CD8-positive, alpha-beta memory T cell (primary cell): ENCODE measurements around the gene CECR2. TPM values are rescaled to one million over a fixed set of nuclear protein-coding genes. Genes with fewer than 3 reads are reported as not detected.

Source experiments
- CTCF ChIA-PET: fragments of 350-600 bp; sonication (Branson Sonifier 250); formaldehyde crosslinking; loops from one replicate; lab custom pipeline; 2021; ENCODE audit warnings: antibody characterized with exemption; lab: Charles Lee
- POLR2A ChIA-PET: fragments of 350-600 bp; sonication (Branson Sonifier 250); formaldehyde crosslinking; loops from one replicate; lab custom pipeline; 2021; ENCODE audit warnings: antibody characterized with exemption; lab: Charles Lee
- DNase-seq, 5 donors: peaks; one replicate each; pipeline versions ENCODE4 v3.0.0 to v3.0.0-alpha.2; 2020 to 2022; ENCODE audit warnings: mixed read lengths in 1 of 5
- H3K27ac ChIP-seq: one replicate; pipeline ENCODE4 v1.7.0; 2013; ENCODE audit warnings: low read depth, mild to moderate bottlenecking, low read length, moderate library complexity
- H3K27me3 ChIP-seq: 2 replicates; pipeline ENCODE4 v1.7.0; 2013; ENCODE audit warnings: low read length, mild to moderate bottlenecking; ENCODE audit not compliant: insufficient read depth, poor library complexity, severe bottlenecking
- H3K36me3 ChIP-seq: 2 replicates; pipeline ENCODE4 v1.7.0; 2013; ENCODE audit warnings: mild to moderate bottlenecking, low read length, moderate library complexity; ENCODE audit not compliant: insufficient read depth
- H3K4me1 ChIP-seq: 2 replicates; pipeline ENCODE4 v1.7.0; 2013; ENCODE audit warnings: mild to moderate bottlenecking, low read length, moderate library complexity; ENCODE audit not compliant: insufficient read depth
- H3K4me3 ChIP-seq: 2 replicates; pipeline ENCODE4 v1.7.0; 2013; ENCODE audit warnings: mild to moderate bottlenecking, low read length
- H3K9me3 ChIP-seq: 2 replicates; pipeline ENCODE4 v1.7.0; 2013; ENCODE audit warnings: mild to moderate bottlenecking, low read length
- H3K27ac Mint-ChIP-seq, 8 donors: one replicate each; pipeline ENCODE4 v1.8.0; 2020 to 2021; ENCODE audit warnings: mixed read lengths in 8 of 8, mild to moderate bottlenecking in 6 of 8, inconsistent platforms in 3 of 8, moderate library complexity in 3 of 8
- H3K27me3 Mint-ChIP-seq, 2 donors: one replicate each; pipeline ENCODE4 v1.8.0; 2020 to 2021; ENCODE audit warnings: mixed read lengths in 2 of 2, mild to moderate bottlenecking in 1 of 2, moderate library complexity in 1 of 2
- H3K36me3 Mint-ChIP-seq, 3 donors: one replicate each; pipeline ENCODE4 v1.8.0; 2020 to 2021; ENCODE audit warnings: mixed read lengths in 3 of 3, inconsistent platforms in 1 of 3, mild to moderate bottlenecking in 1 of 3
- H3K4me1 Mint-ChIP-seq, 3 donors: one replicate each; pipeline ENCODE4 v1.8.0; 2020 to 2021; ENCODE audit warnings: mixed read lengths in 3 of 3, inconsistent platforms in 1 of 3, mild to moderate bottlenecking in 1 of 3
- H3K4me3 Mint-ChIP-seq, 7 donors: one replicate each; pipeline ENCODE4 v1.8.0; 2020 to 2021; ENCODE audit warnings: mixed read lengths in 7 of 7, mild to moderate bottlenecking in 6 of 7, moderate library complexity in 4 of 7, inconsistent platforms in 2 of 7
- H3K9me3 Mint-ChIP-seq, 5 donors: one replicate each; pipeline ENCODE4 v1.8.0; 2020 to 2022; ENCODE audit warnings: mixed read lengths in 5 of 5, mild to moderate bottlenecking in 3 of 5, moderate library complexity in 2 of 5, inconsistent platforms in 1 of 5
- polyA plus RNA-seq: library from polyadenylated mRNA; unstranded; fragments of 300-500 nt; fragmentation: Illumina TruSeq; gene quantifications from one replicate; pipeline ENCODE4 v1.2.3, GENCODE V29; 2021
- total RNA-seq, 2 experiments: library from RNA; stranded (reverse); gene quantifications; one replicate each; pipeline ENCODE4 v1.2.3, GENCODE V29; 2021

The CECR2 gene
- total and polyA plus RNA-seq, 3 experiments from 2014 or later: not detected

- H3K27ac Mint-ChIP-seq: no peak overlapping the region
- POLR2A ChIA-PET: no interaction called here
Measured at GRCh38 chr22:17430412-17430811, 61.2 kb downstream of the CECR2 start.

GRCh38 chr22:17431179-17431578 is 61.9 kb downstream of the CECR2 start:
- ChIA-PET POLR2A (interaction anchor here (0.6 kb wide), 1 partner anchor 44 kb away, joined by 5 read pairs; no protein-coding TSS in a partner anchor), CTCF (no interaction called here)
- no peak overlapping the region for H3K27ac Mint-ChIP-seq
- H3K36me3 Mint-ChIP-seq: no peaks in the 10 kb centered on the region
- no peaks in the 10 kb centered on the region for H3K27me3 ChIP-seq
- no peaks in the 10 kb centered on the region for H3K4me1 ChIP-seq
- H3K27me3 Mint-ChIP-seq: peaks cover 7 to 30% of the 10 kb centered on the region in 2 donors
- no peaks in the 10 kb centered on the region for H3K9me3 Mint-ChIP-seq
- H3K27ac ChIP-seq: no peak overlapping the region
- H3K4me3 ChIP-seq: no peak overlapping the region
- H3K36me3 ChIP-seq: no peaks in the 10 kb centered on the region
- no peaks in the 10 kb centered on the region for H3K9me3 ChIP-seq
- no peaks in the 10 kb centered on the region for H3K4me1 Mint-ChIP-seq
- H3K4me3 Mint-ChIP-seq: no peak overlapping the region
- no peak for DNase-seq

More at GRCh38 chr22:17430412-17430811, 61.2 kb downstream of the CECR2 start:
- H3K4me3 Mint-ChIP-seq: no peak overlapping the region
- DNase-seq: no peak
- Histone ChIP-seq H3K4me1 (no peaks in the 10 kb centered on the region), H3K27me3 (no peaks in the 10 kb centered on the region), H3K4me3 (no peak overlapping the region), H3K36me3 (no peaks in the 10 kb centered on the region), H3K27ac (no peak overlapping the region), H3K9me3 (no peaks in the 10 kb centered on the region)
- H3K36me3 Mint-ChIP-seq: no peaks in the 10 kb centered on the region
- CTCF ChIA-PET: no interaction called here
- H3K27me3 Mint-ChIP-seq: peaks cover 7 to 34% of the 10 kb centered on the region in 2 donors
- no peaks in the 10 kb centered on the region for H3K4me1 Mint-ChIP-seq
- H3K9me3 Mint-ChIP-seq: no peaks in the 10 kb centered on the region

DNA sequence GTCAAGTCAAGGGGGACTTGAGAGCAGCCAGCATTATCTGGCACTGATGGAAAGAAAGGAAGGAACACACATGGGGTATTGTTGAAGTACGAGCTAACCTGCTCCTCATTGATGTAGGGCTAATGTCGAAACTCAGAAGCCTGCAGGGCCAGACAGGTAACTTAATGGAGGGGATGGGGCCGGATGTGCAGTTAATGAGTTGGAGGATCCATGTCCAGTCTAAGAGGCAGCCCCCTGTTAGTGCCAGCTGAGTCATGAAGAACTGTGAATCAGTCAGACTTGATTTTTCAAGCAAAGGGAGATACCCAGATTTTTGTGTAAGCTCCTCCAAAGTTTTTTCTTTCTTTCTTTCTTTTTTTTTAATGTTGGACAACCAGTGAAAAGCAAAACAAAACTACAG is 65.6 kb downstream of the CECR2 start:
- Mint-ChIP-seq H3K27ac (no peak overlapping the region), H3K4me3 (no peak overlapping the region), H3K27me3 (peaks cover 5 to 25% of the 10 kb centered on the region in 2 donors), H3K4me1 (no peaks in the 10 kb centered on the region), H3K36me3 (no peaks in the 10 kb centered on the region), H3K9me3 (no peaks in the 10 kb centered on the region)
- H3K27me3 ChIP-seq: no peaks in the 10 kb centered on the region
- H3K4me3 ChIP-seq: no peak overlapping the region
- H3K36me3 ChIP-seq: no peaks in the 10 kb centered on the region
- no peak overlapping the region for H3K27ac ChIP-seq
- H3K4me1 ChIP-seq: no peaks in the 10 kb centered on the region
- DNase-seq: no peak
- H3K9me3 ChIP-seq: no peaks in the 10 kb centered on the region
- ChIA-PET CTCF (no interaction called here), POLR2A (no interaction called here)

DNA sequence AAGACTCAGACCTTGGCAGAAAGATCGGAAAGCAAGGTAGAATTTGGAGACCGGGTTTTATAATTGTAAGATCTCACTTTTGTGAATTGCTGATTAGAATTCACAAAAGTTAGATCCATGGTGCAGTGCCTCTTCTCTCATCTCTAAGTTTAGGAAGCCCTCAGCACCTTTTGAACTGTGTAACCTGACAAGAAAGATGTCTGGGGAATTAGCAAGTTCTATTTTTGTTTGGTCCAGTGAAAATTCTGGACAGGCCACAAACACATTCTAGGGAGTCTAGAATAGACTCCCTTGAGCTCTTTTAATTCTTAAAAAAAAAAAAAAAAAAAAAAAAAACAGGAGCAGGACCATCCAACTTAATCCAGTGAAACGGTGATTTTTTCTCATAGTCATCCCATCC is 66.1 kb downstream of the CECR2 start:
- Histone ChIP-seq H3K4me3 (no peak overlapping the region), H3K27ac (no peak overlapping the region), H3K36me3 (no peaks in the 10 kb centered on the region), H3K27me3 (no peaks in the 10 kb centered on the region), H3K9me3 (no peaks in the 10 kb centered on the region), H3K4me1 (no peaks in the 10 kb centered on the region)
- ChIA-PET CTCF (no interaction called here), POLR2A (no interaction called here)
- Mint-ChIP-seq H3K36me3 (no peaks in the 10 kb centered on the region), H3K4me1 (no peaks in the 10 kb centered on the region), H3K27me3 (peaks cover 5 to 28% of the 10 kb centered on the region in 2 donors), H3K9me3 (no peaks in the 10 kb centered on the region), H3K27ac (no peak overlapping the region), H3K4me3 (no peak overlapping the region)
- DNase-seq: no peak

- CTCF ChIA-PET: no interaction called here
- Mint-ChIP-seq H3K9me3 (no peaks in the 10 kb centered on the region), H3K27ac (no peak overlapping the region)
Measured at GRCh38 chr22:17436382-17436980, 67.2 kb downstream of the CECR2 start.

GRCh38 chr22:17436981-17437412 is 67.7 kb downstream of the CECR2 start:
- Mint-ChIP-seq H3K9me3 (no peaks in the 10 kb centered on the region), H3K27ac (no peak overlapping the region)
- POLR2A ChIA-PET: no interaction called here

More at GRCh38 chr22:17436382-17436980, 67.2 kb downstream of the CECR2 start:
- Histone ChIP-seq H3K27me3 (no peaks in the 10 kb centered on the region), H3K9me3 (no peaks in the 10 kb centered on the region), H3K4me1 (no peaks in the 10 kb centered on the region), H3K27ac (no peak overlapping the region), H3K4me3 (no peak overlapping the region), H3K36me3 (no peaks in the 10 kb centered on the region)
- Mint-ChIP-seq H3K4me3 (no peak overlapping the region), H3K36me3 (no peaks in the 10 kb centered on the region), H3K4me1 (no peaks in the 10 kb centered on the region), H3K27me3 (peaks cover 7 to 34% of the 10 kb centered on the region in 2 donors)
- POLR2A ChIA-PET: no interaction called here
- no peak for DNase-seq

GRCh38 chr22:17438026-17438425 is 68.8 kb downstream of the CECR2 start:
- Mint-ChIP-seq H3K27me3 (peaks cover 12 to 44% of the 10 kb centered on the region in 2 donors), H3K4me1 (no peaks in the 10 kb centered on the region), H3K4me3 (no peak overlapping the region), H3K36me3 (no peaks in the 10 kb centered on the region), H3K27ac (no peak overlapping the region), H3K9me3 (no peaks in the 10 kb centered on the region)
- Histone ChIP-seq H3K4me1 (no peaks in the 10 kb centered on the region), H3K27ac (no peak overlapping the region), H3K9me3 (no peaks in the 10 kb centered on the region), H3K27me3 (no peaks in the 10 kb centered on the region), H3K4me3 (no peak overlapping the region), H3K36me3 (no peaks in the 10 kb centered on the region)
- no peak for DNase-seq
- CTCF ChIA-PET: no interaction called here
- POLR2A ChIA-PET: no interaction called here

More at GRCh38 chr22:17436981-17437412, 67.7 kb downstream of the CECR2 start:
- Histone ChIP-seq H3K4me3 (no peak overlapping the region), H3K4me1 (no peaks in the 10 kb centered on the region), H3K27ac (no peak overlapping the region), H3K36me3 (no peaks in the 10 kb centered on the region), H3K9me3 (no peaks in the 10 kb centered on the region), H3K27me3 (no peaks in the 10 kb centered on the region)
- no peak for DNase-seq
- peaks cover 7 to 38% of the 10 kb centered on the region in 2 donors for H3K27me3 Mint-ChIP-seq
- no peak overlapping the region for H3K4me3 Mint-ChIP-seq
- H3K36me3 Mint-ChIP-seq: no peaks in the 10 kb centered on the region
- CTCF ChIA-PET: no interaction called here
- no peaks in the 10 kb centered on the region for H3K4me1 Mint-ChIP-seq

DNA sequence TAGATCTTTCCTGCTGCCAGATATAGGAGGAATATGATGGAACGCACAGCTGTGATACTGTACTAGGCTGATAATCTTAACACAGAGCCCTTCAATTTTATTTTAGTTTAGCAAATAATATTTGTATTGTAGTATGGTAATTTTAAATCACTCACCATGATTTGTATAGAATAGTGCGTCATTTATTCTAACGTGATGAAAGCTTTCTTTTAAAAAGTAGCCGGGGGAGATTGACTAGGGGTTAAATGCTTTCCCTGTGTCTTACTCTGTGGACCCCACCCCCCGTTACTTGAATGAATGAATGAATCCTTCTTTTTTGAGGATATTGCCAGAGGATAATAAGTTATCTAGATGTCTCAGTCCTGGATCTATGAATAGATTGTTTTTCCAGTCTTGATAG is 72.1 kb downstream of the CECR2 start:
- H3K4me3 ChIP-seq: no peak overlapping the region
- CTCF ChIA-PET: no interaction called here
- peaks cover 16 to 42% of the 10 kb centered on the region in 2 donors for H3K27me3 Mint-ChIP-seq
- no peaks in the 10 kb centered on the region for H3K27me3 ChIP-seq
- no peaks in the 10 kb centered on the region for H3K4me1 Mint-ChIP-seq
- POLR2A ChIA-PET: no interaction called here
- no peaks in the 10 kb centered on the region for H3K36me3 ChIP-seq
- H3K9me3 ChIP-seq: no peaks in the 10 kb centered on the region
- no peak overlapping the region for H3K27ac ChIP-seq
- no peak overlapping the region for H3K27ac Mint-ChIP-seq
- no peak overlapping the region for H3K4me3 Mint-ChIP-seq
- DNase-seq: no peak
- no peaks in the 10 kb centered on the region for H3K4me1 ChIP-seq
- no peaks in the 10 kb centered on the region for H3K36me3 Mint-ChIP-seq
- H3K9me3 Mint-ChIP-seq: no peaks in the 10 kb centered on the region
